SK-N-SH (cell line): ENCODE results near the gene ITGB3BP.

Experiments
- EP300 ChIP-seq, 2 experiments: IDR thresholded peaks; 2 replicates each; pipeline versions ENCODE4 v1.4.0 to v1.6.1; 2012; ENCODE audit warnings: borderline replicate concordance in 1 of 2, low read depth in 1 of 2, low read length in 1 of 2
- GABPA ChIP-seq: IDR thresholded peaks from 2 replicates; pipeline ENCODE4 v1.4.0; 2012; ENCODE audit warnings: low read depth, mild to moderate bottlenecking
- GATA2 ChIP-seq: sonication (generic); formaldehyde crosslinking; IDR thresholded peaks from 2 replicates; pipeline ENCODE4 v1.5.0; 2020; ENCODE audit warnings: mild to moderate bottlenecking, missing genetic modification reagents
- NRF1 ChIP-seq: IDR thresholded peaks from 2 replicates; pipeline ENCODE4 v1.6.1; 2012; ENCODE audit warnings: low read depth, mild to moderate bottlenecking, low read length
- POLR2AphosphoS5 ChIP-seq: IDR thresholded peaks from 2 replicates; pipeline ENCODE4 v1.6.1; 2012; ENCODE audit warnings: low read depth, low read length
- RAD21 ChIP-seq: IDR thresholded peaks from 2 replicates; pipeline ENCODE4 v1.6.1; 2012; ENCODE audit warnings: mild to moderate bottlenecking, low read length
- SIN3A ChIP-seq: IDR thresholded peaks from 2 replicates; pipeline ENCODE4 v1.6.1; 2012; ENCODE audit warnings: low read depth, mild to moderate bottlenecking, low read length, moderate library complexity, borderline replicate concordance
- SMC3 ChIP-seq: IDR thresholded peaks from 2 replicates; pipeline ENCODE4 v1.6.1; 2012; ENCODE audit warnings: low read depth, low read length, improper control_type of control experiment
- TEAD4 ChIP-seq: IDR thresholded peaks from 2 replicates; pipeline ENCODE4 v1.4.0; 2012; ENCODE audit warnings: mild to moderate bottlenecking, borderline replicate concordance; ENCODE audit not compliant: insufficient read depth
- TF ChIP-seq, protein P1 (sequence below): fragments of 200-600 bp; sonication (generic); IDR thresholded peaks from 2 replicates; pipeline ENCODE4 v1.6.1; 2017; ENCODE audit warnings: antibody characterized with exemption, mild to moderate bottlenecking, moderate library complexity
- TF ChIP-seq, protein P2 (sequence below): IDR thresholded peaks from 2 replicates; pipeline ENCODE4 v1.6.1; 2012; ENCODE audit warnings: mild to moderate bottlenecking, low read depth, low read length, moderate library complexity
- TF ChIP-seq, protein P3 (sequence below): IDR thresholded peaks from 2 replicates; pipeline ENCODE4 v1.4.0; 2012; ENCODE audit warnings: low read depth, borderline replicate concordance

DNA sequence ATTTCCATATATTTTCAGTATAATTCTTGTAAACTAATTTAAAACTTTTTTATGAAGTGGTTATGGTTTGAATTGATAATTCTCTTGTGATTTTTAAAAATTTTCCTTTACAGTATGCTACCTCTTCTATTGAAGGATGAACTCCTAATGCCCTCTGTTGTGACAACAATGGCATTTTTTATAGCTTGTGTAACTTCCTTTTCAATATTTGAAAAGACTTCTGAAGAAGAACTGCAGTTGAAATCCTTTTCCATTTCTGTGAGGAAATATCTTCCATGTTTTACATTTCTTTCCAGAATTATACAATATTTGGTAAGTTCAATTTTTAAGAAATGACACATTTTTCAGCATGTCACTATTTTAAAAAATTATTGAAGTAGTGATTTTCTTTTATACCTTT is 94.2 kb downstream of the ITGB3BP start:
- TF ChIP-seq, protein P1, sequence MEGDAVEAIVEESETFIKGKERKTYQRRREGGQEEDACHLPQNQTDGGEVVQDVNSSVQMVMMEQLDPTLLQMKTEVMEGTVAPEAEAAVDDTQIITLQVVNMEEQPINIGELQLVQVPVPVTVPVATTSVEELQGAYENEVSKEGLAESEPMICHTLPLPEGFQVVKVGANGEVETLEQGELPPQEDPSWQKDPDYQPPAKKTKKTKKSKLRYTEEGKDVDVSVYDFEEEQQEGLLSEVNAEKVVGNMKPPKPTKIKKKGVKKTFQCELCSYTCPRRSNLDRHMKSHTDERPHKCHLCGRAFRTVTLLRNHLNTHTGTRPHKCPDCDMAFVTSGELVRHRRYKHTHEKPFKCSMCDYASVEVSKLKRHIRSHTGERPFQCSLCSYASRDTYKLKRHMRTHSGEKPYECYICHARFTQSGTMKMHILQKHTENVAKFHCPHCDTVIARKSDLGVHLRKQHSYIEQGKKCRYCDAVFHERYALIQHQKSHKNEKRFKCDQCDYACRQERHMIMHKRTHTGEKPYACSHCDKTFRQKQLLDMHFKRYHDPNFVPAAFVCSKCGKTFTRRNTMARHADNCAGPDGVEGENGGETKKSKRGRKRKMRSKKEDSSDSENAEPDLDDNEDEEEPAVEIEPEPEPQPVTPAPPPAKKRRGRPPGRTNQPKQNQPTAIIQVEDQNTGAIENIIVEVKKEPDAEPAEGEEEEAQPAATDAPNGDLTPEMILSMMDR: no peak
- no peak for TF ChIP-seq RAD21
- no peak for TF ChIP-seq TEAD4
- TF ChIP-seq POLR2AphosphoS5: no peak
- no peak for TF ChIP-seq SMC3
- no peak for TF ChIP-seq EP300 (IDR thresholded peaks at IDR 0.05; ENCODE audit: borderline replicate concordance in 1 of 2, low read depth in 1 of 2, low read length in 1 of 2)
- TF ChIP-seq, protein P2, sequence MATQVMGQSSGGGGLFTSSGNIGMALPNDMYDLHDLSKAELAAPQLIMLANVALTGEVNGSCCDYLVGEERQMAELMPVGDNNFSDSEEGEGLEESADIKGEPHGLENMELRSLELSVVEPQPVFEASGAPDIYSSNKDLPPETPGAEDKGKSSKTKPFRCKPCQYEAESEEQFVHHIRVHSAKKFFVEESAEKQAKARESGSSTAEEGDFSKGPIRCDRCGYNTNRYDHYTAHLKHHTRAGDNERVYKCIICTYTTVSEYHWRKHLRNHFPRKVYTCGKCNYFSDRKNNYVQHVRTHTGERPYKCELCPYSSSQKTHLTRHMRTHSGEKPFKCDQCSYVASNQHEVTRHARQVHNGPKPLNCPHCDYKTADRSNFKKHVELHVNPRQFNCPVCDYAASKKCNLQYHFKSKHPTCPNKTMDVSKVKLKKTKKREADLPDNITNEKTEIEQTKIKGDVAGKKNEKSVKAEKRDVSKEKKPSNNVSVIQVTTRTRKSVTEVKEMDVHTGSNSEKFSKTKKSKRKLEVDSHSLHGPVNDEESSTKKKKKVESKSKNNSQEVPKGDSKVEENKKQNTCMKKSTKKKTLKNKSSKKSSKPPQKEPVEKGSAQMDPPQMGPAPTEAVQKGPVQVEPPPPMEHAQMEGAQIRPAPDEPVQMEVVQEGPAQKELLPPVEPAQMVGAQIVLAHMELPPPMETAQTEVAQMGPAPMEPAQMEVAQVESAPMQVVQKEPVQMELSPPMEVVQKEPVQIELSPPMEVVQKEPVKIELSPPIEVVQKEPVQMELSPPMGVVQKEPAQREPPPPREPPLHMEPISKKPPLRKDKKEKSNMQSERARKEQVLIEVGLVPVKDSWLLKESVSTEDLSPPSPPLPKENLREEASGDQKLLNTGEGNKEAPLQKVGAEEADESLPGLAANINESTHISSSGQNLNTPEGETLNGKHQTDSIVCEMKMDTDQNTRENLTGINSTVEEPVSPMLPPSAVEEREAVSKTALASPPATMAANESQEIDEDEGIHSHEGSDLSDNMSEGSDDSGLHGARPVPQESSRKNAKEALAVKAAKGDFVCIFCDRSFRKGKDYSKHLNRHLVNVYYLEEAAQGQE: no peak
- TF ChIP-seq, protein P3, sequence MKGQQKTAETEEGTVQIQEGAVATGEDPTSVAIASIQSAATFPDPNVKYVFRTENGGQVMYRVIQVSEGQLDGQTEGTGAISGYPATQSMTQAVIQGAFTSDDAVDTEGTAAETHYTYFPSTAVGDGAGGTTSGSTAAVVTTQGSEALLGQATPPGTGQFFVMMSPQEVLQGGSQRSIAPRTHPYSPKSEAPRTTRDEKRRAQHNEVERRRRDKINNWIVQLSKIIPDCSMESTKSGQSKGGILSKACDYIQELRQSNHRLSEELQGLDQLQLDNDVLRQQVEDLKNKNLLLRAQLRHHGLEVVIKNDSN: no peak
- no peak for TF ChIP-seq SIN3A
- no peak for TF ChIP-seq GATA2
- TF ChIP-seq GABPA: no peak
- TF ChIP-seq NRF1: no peak
